WTC11 (cell line): Measurements from ENCODE around the gene LRRC47. TPM values are rescaled to one million over a fixed set of nuclear protein-coding genes. Genes with fewer than 3 reads are reported as not detected.

ENCODE experiments used
- ATAC-seq: fragments of 200-7000 bp; cut with Tn5 transposase; 2 replicates; pipeline ENCODE4 v1.10.0; 2021; ENCODE audit warnings: mild to moderate bottlenecking, moderate library complexity
- CTCF ChIA-PET: fragments of 300-600 bp; sonication (Branson Sonifier 250); formaldehyde crosslinking; loops from one replicate; lab custom pipeline; 2021; ENCODE audit warnings: antibody characterized with exemption; lab: Charles Lee
- POLR2A ChIA-PET: fragments of 350-600 bp; sonication (Branson Sonifier 250); formaldehyde crosslinking; loops from one replicate; lab custom pipeline; 2021; ENCODE audit warnings: antibody characterized with exemption; lab: Charles Lee
- DNase-seq: peaks from one replicate; pipeline ENCODE4 v3.0.0; 2021; ENCODE audit warnings: low spot score
- H3K27ac Mint-ChIP-seq: 2 replicates; pipeline ENCODE4 v1.8.0; 2021; ENCODE audit warnings: mixed read lengths
- H3K27me3 Mint-ChIP-seq: 2 replicates; pipeline ENCODE4 v1.8.0; 2021; ENCODE audit warnings: low read depth, mild to moderate bottlenecking, moderate library complexity, mixed read lengths
- H3K36me3 Mint-ChIP-seq: 2 replicates; pipeline ENCODE4 v1.8.0; 2021; ENCODE audit warnings: mixed read lengths
- H3K4me1 Mint-ChIP-seq: 2 replicates; pipeline ENCODE4 v1.8.0; 2022; ENCODE audit warnings: mixed read lengths
- H3K4me3 Mint-ChIP-seq: 2 replicates; pipeline ENCODE4 v1.8.0; 2021; ENCODE audit warnings: mild to moderate bottlenecking, moderate library complexity, mixed read lengths
- H3K9me3 Mint-ChIP-seq: 2 replicates; pipeline ENCODE4 v1.8.0; 2021; ENCODE audit warnings: mixed read lengths
- FOXK1 ChIP-seq: sonication (generic); formaldehyde crosslinking; IDR thresholded peaks from 2 replicates; pipeline ENCODE4 v1.8.0; 2022; ENCODE audit warnings: mild to moderate bottlenecking, moderate library complexity, missing genetic modification reagents
- GRHL2 ChIP-seq: fragments of 250-450 bp; sonication (Bioruptor Pico); IDR thresholded peaks from 2 replicates; pipeline ENCODE4 v1.8.0; 2022; ENCODE audit warnings: mild to moderate bottlenecking, moderate library complexity; ENCODE audit not compliant: insufficient replicate concordance, severe bottlenecking
- JAZF1 ChIP-seq: fragments of 250-450 bp; sonication (Bioruptor Pico); IDR thresholded peaks from 2 replicates; pipeline ENCODE4 v1.9.0; 2021; ENCODE audit warnings: moderate library complexity, mild to moderate bottlenecking, inconsistent platforms
- NFATC4 ChIP-seq: fragments of 250-450 bp; sonication (Bioruptor Pico); IDR thresholded peaks from 2 replicates; pipeline ENCODE4 v1.9.0; 2021; ENCODE audit warnings: mild to moderate bottlenecking
- NR3C1 ChIP-seq: sonication (generic); formaldehyde crosslinking; conservative IDR thresholded peaks from 2 replicates; pipeline ENCODE4 v1.8.1; 2023; ENCODE audit warnings: low read depth, mild to moderate bottlenecking, missing genetic modification reagents
- RELA ChIP-seq: sonication (generic); formaldehyde crosslinking; IDR thresholded peaks from 2 replicates; pipeline ENCODE4 v1.8.1; 2022; ENCODE audit warnings: missing genetic modification reagents, mild to moderate bottlenecking, borderline replicate concordance
- SP1 ChIP-seq: sonication (generic); formaldehyde crosslinking; conservative IDR thresholded peaks from 2 replicates; pipeline ENCODE4 v1.8.1; 2022; ENCODE audit warnings: missing genetic modification reagents
- ZNF416 ChIP-seq: fragments of 250-450 bp; sonication (Bioruptor Pico); IDR thresholded peaks from 2 replicates; pipeline ENCODE4 v1.9.0; 2021; ENCODE audit warnings: mild to moderate bottlenecking, inconsistent platforms
- ZNF423 ChIP-seq: fragments of 250-450 bp; sonication (Bioruptor Pico); IDR thresholded peaks from 2 replicates; pipeline ENCODE4 v2.1.2; 2022; ENCODE audit warnings: mild to moderate bottlenecking, moderate library complexity
- total RNA-seq: library from RNA; stranded (reverse); gene quantifications from 3 replicates; pipeline ENCODE4 v1.2.3, GENCODE V29; 2021
- TF ChIP-seq, protein P1 (sequence below): fragments of 250-450 bp; sonication (Bioruptor Pico); IDR thresholded peaks from 2 replicates; pipeline ENCODE4 v1.8.0; 2021; ENCODE audit warnings: mild to moderate bottlenecking
- TF ChIP-seq, protein P2 (sequence below): fragments of 200-600 bp; IDR thresholded peaks from 2 replicates; pipeline ENCODE4 v1.8.0; 2022; ENCODE audit warnings: antibody characterized with exemption
- TF ChIP-seq, protein P3 (sequence below): fragments of 250-450 bp; sonication (Bioruptor Pico); IDR thresholded peaks from 2 replicates; pipeline ENCODE4 v2.1.2; 2022; ENCODE audit warnings: mild to moderate bottlenecking, moderate library complexity
- TF ChIP-seq, protein P4 (sequence below): sonication (generic); formaldehyde crosslinking; IDR thresholded peaks from 2 replicates; pipeline ENCODE4 v1.8.1; 2023; ENCODE audit warnings: mild to moderate bottlenecking, missing genetic modification reagents, moderate library complexity
- TF ChIP-seq, protein P5 (sequence below): sonication (generic); formaldehyde crosslinking; IDR thresholded peaks from 2 replicates; pipeline ENCODE4 v1.8.0; 2022; ENCODE audit warnings: mild to moderate bottlenecking, missing genetic modification reagents
- TF ChIP-seq, protein P6 (sequence below): sonication (generic); formaldehyde crosslinking; IDR thresholded peaks from 2 replicates; pipeline ENCODE4 v1.8.0; 2023; ENCODE audit warnings: mild to moderate bottlenecking, missing genetic modification reagents
- TF ChIP-seq, protein P7 (sequence below): sonication (generic); formaldehyde crosslinking; IDR thresholded peaks from 2 replicates; pipeline ENCODE4 v1.8.1; 2023; ENCODE audit warnings: mild to moderate bottlenecking, missing genetic modification reagents
- TF ChIP-seq, protein P8 (sequence below): fragments of 250-450 bp; sonication (Bioruptor Pico); IDR thresholded peaks from 2 replicates; pipeline ENCODE4 v1.9.0; 2021; ENCODE audit warnings: moderate library complexity, mild to moderate bottlenecking, inconsistent platforms, borderline replicate concordance

Gene LRRC47
- total RNA-seq, 1 experiment from 2014 or later = 92.4 TPM

DNA sequence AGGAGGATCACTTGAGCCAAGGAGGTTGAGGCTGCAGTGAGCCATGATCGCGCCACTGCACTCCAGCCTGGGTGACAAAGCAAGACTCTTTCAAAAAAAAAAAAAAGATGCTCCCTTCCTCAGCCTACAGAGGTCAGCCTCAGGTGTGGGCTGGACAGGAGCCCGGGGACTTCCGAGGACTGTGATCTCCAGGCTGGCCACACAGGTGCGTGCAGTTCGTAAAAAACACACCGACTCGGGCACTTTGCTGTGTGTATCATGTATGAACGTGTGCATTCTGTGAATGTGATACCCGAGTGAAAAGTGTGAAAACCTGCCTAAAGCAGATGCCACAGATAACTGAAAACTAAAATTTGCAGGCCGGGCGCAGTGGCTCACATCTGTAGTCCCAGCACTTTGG is 52.5 kb downstream of the LRRC47 start:
- H3K9me3 Mint-ChIP-seq = no peaks in the 10 kb centered on the region
- CTCF ChIA-PET = interaction anchor here (0.7 to 4.8 kb wide), 2 partner anchors 20 to 63 kb away, joined by 3 to 22 read pairs; no protein-coding TSS in a partner anchor
- peaks cover 27% of the 10 kb centered on the region for H3K36me3 Mint-ChIP-seq
- POLR2A ChIA-PET = no interaction called here
- no peaks in the 10 kb centered on the region for H3K27me3 Mint-ChIP-seq
- no peak overlapping the region; the same call in 1 of the 2 replicates for H3K27ac Mint-ChIP-seq
- DNase-seq (no peak), ATAC-seq (no peak)
- TF ChIP-seq NR3C1 (no peak), RELA (CRISPR knock-in tag) (no peak), NFATC4 (CRISPR knock-in tag) (no peak), ZNF423 (CRISPR knock-in tag) (no peak), JAZF1 (no peak), SP1 (no peak), ZNF416 (no peak), GRHL2 (CRISPR knock-in tag) (no peak), FOXK1 (CRISPR knock-in tag) (no peak)
- TF ChIP-seq, protein P1, sequence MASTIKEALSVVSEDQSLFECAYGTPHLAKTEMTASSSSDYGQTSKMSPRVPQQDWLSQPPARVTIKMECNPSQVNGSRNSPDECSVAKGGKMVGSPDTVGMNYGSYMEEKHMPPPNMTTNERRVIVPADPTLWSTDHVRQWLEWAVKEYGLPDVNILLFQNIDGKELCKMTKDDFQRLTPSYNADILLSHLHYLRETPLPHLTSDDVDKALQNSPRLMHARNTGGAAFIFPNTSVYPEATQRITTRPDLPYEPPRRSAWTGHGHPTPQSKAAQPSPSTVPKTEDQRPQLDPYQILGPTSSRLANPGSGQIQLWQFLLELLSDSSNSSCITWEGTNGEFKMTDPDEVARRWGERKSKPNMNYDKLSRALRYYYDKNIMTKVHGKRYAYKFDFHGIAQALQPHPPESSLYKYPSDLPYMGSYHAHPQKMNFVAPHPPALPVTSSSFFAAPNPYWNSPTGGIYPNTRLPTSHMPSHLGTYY = no peak
- TF ChIP-seq, protein P2, sequence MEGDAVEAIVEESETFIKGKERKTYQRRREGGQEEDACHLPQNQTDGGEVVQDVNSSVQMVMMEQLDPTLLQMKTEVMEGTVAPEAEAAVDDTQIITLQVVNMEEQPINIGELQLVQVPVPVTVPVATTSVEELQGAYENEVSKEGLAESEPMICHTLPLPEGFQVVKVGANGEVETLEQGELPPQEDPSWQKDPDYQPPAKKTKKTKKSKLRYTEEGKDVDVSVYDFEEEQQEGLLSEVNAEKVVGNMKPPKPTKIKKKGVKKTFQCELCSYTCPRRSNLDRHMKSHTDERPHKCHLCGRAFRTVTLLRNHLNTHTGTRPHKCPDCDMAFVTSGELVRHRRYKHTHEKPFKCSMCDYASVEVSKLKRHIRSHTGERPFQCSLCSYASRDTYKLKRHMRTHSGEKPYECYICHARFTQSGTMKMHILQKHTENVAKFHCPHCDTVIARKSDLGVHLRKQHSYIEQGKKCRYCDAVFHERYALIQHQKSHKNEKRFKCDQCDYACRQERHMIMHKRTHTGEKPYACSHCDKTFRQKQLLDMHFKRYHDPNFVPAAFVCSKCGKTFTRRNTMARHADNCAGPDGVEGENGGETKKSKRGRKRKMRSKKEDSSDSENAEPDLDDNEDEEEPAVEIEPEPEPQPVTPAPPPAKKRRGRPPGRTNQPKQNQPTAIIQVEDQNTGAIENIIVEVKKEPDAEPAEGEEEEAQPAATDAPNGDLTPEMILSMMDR = no peak
- TF ChIP-seq, protein P3, sequence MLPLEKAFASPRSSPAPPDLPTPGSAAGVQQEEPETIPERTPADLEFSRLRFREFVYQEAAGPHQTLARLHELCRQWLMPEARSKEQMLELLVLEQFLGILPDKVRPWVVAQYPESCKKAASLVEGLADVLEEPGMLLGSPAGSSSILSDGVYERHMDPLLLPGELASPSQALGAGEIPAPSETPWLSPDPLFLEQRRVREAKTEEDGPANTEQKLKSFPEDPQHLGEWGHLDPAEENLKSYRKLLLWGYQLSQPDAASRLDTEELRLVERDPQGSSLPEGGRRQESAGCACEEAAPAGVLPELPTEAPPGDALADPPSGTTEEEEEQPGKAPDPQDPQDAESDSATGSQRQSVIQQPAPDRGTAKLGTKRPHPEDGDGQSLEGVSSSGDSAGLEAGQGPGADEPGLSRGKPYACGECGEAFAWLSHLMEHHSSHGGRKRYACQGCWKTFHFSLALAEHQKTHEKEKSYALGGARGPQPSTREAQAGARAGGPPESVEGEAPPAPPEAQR (CRISPR knock-in tag) = no peak
- TF ChIP-seq, protein P4, sequence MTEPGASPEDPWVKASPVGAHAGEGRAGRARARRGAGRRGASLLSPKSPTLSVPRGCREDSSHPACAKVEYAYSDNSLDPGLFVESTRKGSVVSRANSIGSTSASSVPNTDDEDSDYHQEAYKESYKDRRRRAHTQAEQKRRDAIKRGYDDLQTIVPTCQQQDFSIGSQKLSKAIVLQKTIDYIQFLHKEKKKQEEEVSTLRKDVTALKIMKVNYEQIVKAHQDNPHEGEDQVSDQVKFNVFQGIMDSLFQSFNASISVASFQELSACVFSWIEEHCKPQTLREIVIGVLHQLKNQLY = no peak
- TF ChIP-seq, protein P5, sequence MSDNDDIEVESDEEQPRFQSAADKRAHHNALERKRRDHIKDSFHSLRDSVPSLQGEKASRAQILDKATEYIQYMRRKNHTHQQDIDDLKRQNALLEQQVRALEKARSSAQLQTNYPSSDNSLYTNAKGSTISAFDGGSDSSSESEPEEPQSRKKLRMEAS (CRISPR knock-in tag) = no peak
- TF ChIP-seq, protein P6, sequence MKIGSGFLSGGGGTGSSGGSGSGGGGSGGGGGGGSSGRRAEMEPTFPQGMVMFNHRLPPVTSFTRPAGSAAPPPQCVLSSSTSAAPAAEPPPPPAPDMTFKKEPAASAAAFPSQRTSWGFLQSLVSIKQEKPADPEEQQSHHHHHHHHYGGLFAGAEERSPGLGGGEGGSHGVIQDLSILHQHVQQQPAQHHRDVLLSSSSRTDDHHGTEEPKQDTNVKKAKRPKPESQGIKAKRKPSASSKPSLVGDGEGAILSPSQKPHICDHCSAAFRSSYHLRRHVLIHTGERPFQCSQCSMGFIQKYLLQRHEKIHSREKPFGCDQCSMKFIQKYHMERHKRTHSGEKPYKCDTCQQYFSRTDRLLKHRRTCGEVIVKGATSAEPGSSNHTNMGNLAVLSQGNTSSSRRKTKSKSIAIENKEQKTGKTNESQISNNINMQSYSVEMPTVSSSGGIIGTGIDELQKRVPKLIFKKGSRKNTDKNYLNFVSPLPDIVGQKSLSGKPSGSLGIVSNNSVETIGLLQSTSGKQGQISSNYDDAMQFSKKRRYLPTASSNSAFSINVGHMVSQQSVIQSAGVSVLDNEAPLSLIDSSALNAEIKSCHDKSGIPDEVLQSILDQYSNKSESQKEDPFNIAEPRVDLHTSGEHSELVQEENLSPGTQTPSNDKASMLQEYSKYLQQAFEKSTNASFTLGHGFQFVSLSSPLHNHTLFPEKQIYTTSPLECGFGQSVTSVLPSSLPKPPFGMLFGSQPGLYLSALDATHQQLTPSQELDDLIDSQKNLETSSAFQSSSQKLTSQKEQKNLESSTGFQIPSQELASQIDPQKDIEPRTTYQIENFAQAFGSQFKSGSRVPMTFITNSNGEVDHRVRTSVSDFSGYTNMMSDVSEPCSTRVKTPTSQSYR (CRISPR knock-in tag) = no peak
- TF ChIP-seq, protein P7, sequence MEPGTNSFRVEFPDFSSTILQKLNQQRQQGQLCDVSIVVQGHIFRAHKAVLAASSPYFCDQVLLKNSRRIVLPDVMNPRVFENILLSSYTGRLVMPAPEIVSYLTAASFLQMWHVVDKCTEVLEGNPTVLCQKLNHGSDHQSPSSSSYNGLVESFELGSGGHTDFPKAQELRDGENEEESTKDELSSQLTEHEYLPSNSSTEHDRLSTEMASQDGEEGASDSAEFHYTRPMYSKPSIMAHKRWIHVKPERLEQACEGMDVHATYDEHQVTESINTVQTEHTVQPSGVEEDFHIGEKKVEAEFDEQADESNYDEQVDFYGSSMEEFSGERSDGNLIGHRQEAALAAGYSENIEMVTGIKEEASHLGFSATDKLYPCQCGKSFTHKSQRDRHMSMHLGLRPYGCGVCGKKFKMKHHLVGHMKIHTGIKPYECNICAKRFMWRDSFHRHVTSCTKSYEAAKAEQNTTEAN (CRISPR knock-in tag) = no peak
- TF ChIP-seq, protein P8, sequence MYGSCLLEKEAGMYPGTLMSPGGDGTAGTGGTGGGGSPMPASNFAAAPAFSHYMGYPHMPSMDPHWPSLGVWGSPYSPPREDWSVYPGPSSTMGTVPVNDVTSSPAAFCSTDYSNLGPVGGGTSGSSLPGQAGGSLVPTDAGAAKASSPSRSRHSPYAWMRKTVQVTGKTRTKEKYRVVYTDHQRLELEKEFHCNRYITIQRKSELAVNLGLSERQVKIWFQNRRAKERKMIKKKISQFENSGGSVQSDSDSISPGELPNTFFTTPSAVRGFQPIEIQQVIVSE = no peak
- H3K4me1 Mint-ChIP-seq = peaks cover 30% of the 10 kb centered on the region
- no peak overlapping the region for H3K4me3 Mint-ChIP-seq
